CD4-positive, alpha-beta memory T cell (primary cell): ENCODE results near the gene CHST11. TPM values are rescaled to one million over a fixed set of nuclear protein-coding genes. Genes with fewer than 3 reads are reported as not detected.
A peak's percentile ranks its signal among the peaks of the same experiment; 100 is the strongest.

Experiments used
- CTCF ChIA-PET: fragments of 350-600 bp; sonication (Branson Sonifier 250); formaldehyde crosslinking; loops from one replicate; lab custom pipeline; 2021; ENCODE audit warnings: inconsistent platforms; ENCODE audit not compliant: partially characterized antibody; lab: Charles Lee
- POLR2A ChIA-PET: fragments of 350-600 bp; sonication (Branson Sonifier 250); formaldehyde crosslinking; loops from one replicate; lab custom pipeline; 2021; ENCODE audit not compliant: partially characterized antibody; lab: Charles Lee
- DNase-seq, 5 donors: peaks; one replicate each; pipeline versions ENCODE4 v3.0.0 to v3.0.0-alpha.2; 2020 to 2022; ENCODE audit warnings: mixed read lengths in 1 of 5
- H3K27ac ChIP-seq: one replicate; pipeline ENCODE4 v1.7.0; 2013; ENCODE audit warnings: low read depth, low read length
- H3K27me3 ChIP-seq: 2 replicates; pipeline ENCODE4 v1.7.0; 2013; ENCODE audit warnings: mild to moderate bottlenecking, low read length, moderate library complexity; ENCODE audit not compliant: insufficient read depth
- H3K36me3 ChIP-seq: 2 replicates; pipeline ENCODE4 v1.7.0; 2013; ENCODE audit warnings: mild to moderate bottlenecking, low read length, moderate library complexity; ENCODE audit not compliant: insufficient read depth
- H3K4me1 ChIP-seq: 2 replicates; pipeline ENCODE4 v1.7.0; 2013; ENCODE audit warnings: mild to moderate bottlenecking, low read length, moderate library complexity; ENCODE audit not compliant: insufficient read depth
- H3K4me3 ChIP-seq, 2 donors: one replicate each; pipeline ENCODE4 v1.7.0; 2013; ENCODE audit warnings: low read length in 2 of 2, mild to moderate bottlenecking in 1 of 2
- H3K9me3 ChIP-seq, 2 donors: one replicate each; pipeline ENCODE4 v1.7.0; 2013; ENCODE audit warnings: low read length in 2 of 2, control low read depth in 1 of 2; ENCODE audit not compliant: control insufficient read depth in 1 of 2
- H3K27ac Mint-ChIP-seq, 7 donors: one replicate each; pipeline ENCODE4 v1.8.0; 2020 to 2021; ENCODE audit warnings: mixed read lengths in 7 of 7, mild to moderate bottlenecking in 6 of 7, inconsistent platforms in 3 of 7, moderate library complexity in 3 of 7
- H3K27me3 Mint-ChIP-seq, 2 donors: one replicate each; pipeline ENCODE4 v1.8.0; 2020 to 2021; ENCODE audit warnings: mixed read lengths in 2 of 2
- H3K36me3 Mint-ChIP-seq, 2 donors: one replicate each; pipeline ENCODE4 v1.8.0; 2020 to 2021; ENCODE audit warnings: mixed read lengths in 2 of 2, inconsistent platforms in 1 of 2, mild to moderate bottlenecking in 1 of 2
- H3K4me1 Mint-ChIP-seq, 4 donors: one replicate each; pipeline ENCODE4 v1.8.0; 2020 to 2021; ENCODE audit warnings: mixed read lengths in 4 of 4, mild to moderate bottlenecking in 1 of 4
- H3K4me3 Mint-ChIP-seq, 8 donors: one replicate each; pipeline ENCODE4 v1.8.0; 2020 to 2021; ENCODE audit warnings: mixed read lengths in 8 of 8, mild to moderate bottlenecking in 7 of 8, moderate library complexity in 6 of 8, inconsistent platforms in 3 of 8
- H3K9me3 Mint-ChIP-seq, 8 donors: one replicate each; pipeline ENCODE4 v1.8.0; 2020 to 2021; ENCODE audit warnings: mixed read lengths in 8 of 8, mild to moderate bottlenecking in 5 of 8, inconsistent platforms in 3 of 8, moderate library complexity in 1 of 8
- intact Hi-C: fragments of 100-400 bp; cut with micrococcal nuclease; formaldehyde crosslinking; loops from one replicate; pipeline ENCODE4 v1.15.1; 2023
- polyA plus RNA-seq, 2 donors: library from polyadenylated mRNA; unstranded; fragments of 300-500 nt; fragmentation: Illumina TruSeq; gene quantifications; one replicate each; pipeline ENCODE4 v1.2.3, GENCODE V29; 2021
- total RNA-seq, 2 experiments: library from RNA; stranded (reverse); gene quantifications; one replicate each; pipeline ENCODE4 v1.2.3, GENCODE V29; 2021

CHST11 gene
- total and polyA plus RNA-seq, 4 experiments from 2014 or later = 55.1 to 64.6 (median 59.8) TPM

- Mint-ChIP-seq H3K4me1 (peaks cover 73 to 91% (median 83%) of the 10 kb centered on the region in 4 donors), H3K4me3 (peak overlapping the region in 2 of 8 donors; percentile 1 to 44), H3K9me3 (peaks cover 0 to 4% (median 0%) of the 10 kb centered on the region in 8 donors), H3K27me3 (no peaks in the 10 kb centered on the region), H3K27ac (peak overlapping the region in 6 of 7 donors; percentile 3 to 74 (median 40)), H3K36me3 (peaks cover 9 to 10% of the 10 kb centered on the region in 2 donors)
- Histone ChIP-seq H3K27me3 (no peaks in the 10 kb centered on the region), H3K4me1 (peaks cover 89% of the 10 kb centered on the region), H3K36me3 (no peaks in the 10 kb centered on the region), H3K27ac (no peak overlapping the region), H3K4me3 (no peak overlapping the region), H3K9me3 (no peaks in the 10 kb centered on the region)
- CTCF ChIA-PET = interaction anchor here (1.0 kb wide), 1 partner anchor 15 kb away, joined by 3 read pairs; no protein-coding TSS in a partner anchor
- intact Hi-C loops = no loop called here
- no peak for DNase-seq
- POLR2A ChIA-PET = interaction anchor here (0.8 to 6.8 kb wide), 4 partner anchors 10 to 22 kb away, joined by 3 to 72 read pairs (median 4); partner anchors contain the start of gene CHST11
These were observed 18.5 kb downstream of the CHST11 start for GRCh38 chr12:104475271-104475670.

- DNase-seq = no peak
- H3K36me3 Mint-ChIP-seq = peaks cover 16 to 25% of the 10 kb centered on the region in 2 donors
- Histone ChIP-seq H3K4me3 (peak overlapping the region; percentile 4 to 25), H3K27me3 (no peaks in the 10 kb centered on the region), H3K9me3 (no peaks in the 10 kb centered on the region), H3K4me1 (peaks cover 87% of the 10 kb centered on the region), H3K36me3 (no peaks in the 10 kb centered on the region), H3K27ac (peak overlapping the region; percentile 41)
- intact Hi-C loops = loop anchor here (1.0 kb wide), 1 partner anchor 10 kb away; no protein-coding TSS in a partner anchor
- POLR2A ChIA-PET = interaction anchor here (0.7 to 11.9 kb wide), 14 partner anchors 8 to 242 kb away, joined by 3 to 172 read pairs (median 8); partner anchors contain the start of gene CHST11
- CTCF ChIA-PET = interaction anchor here (0.8 to 2.4 kb wide), 6 partner anchors 10 to 96 kb away, joined by 3 to 12 read pairs (median 6); partner anchors contain the start of gene CHST11
- H3K4me3 Mint-ChIP-seq = peak overlapping the region; percentile 87 to 98 (median 93)
- H3K27me3 Mint-ChIP-seq = no peaks in the 10 kb centered on the region
- H3K27ac Mint-ChIP-seq = peak overlapping the region; percentile 92 to 99 (median 97)
- no peaks in the 10 kb centered on the region for H3K9me3 Mint-ChIP-seq
- peaks cover 74 to 92% (median 84%) of the 10 kb centered on the region in 4 donors for H3K4me1 Mint-ChIP-seq
These were observed 21.0 kb downstream of the CHST11 start for GRCh38 chr12:104477510-104478390.

- ChIA-PET POLR2A (interaction anchor here (0.7 to 11.9 kb wide), 14 partner anchors 9 to 242 kb away, joined by 3 to 172 read pairs (median 8); partner anchors contain the start of gene CHST11), CTCF (interaction anchor here (0.7 to 2.4 kb wide), 7 partner anchors 12 to 97 kb away, joined by 3 to 12 read pairs (median 3); partner anchors contain the start of gene CHST11)
- peaks cover 22 to 27% of the 10 kb centered on the region in 2 donors for H3K36me3 Mint-ChIP-seq
- peak overlapping the region in 1 of 2 donors; percentile 25 for H3K4me3 ChIP-seq
- H3K27ac Mint-ChIP-seq = peak overlapping the region; percentile 92 to 99 (median 97)
- H3K27me3 Mint-ChIP-seq = no peaks in the 10 kb centered on the region
- DNase-seq = peak; percentile 43 to 63 (median 55)
- H3K27ac ChIP-seq = peak overlapping the region; percentile 41
- H3K4me3 Mint-ChIP-seq = peak overlapping the region; percentile 87 to 98 (median 93)
- intact Hi-C loops = no loop called here
- H3K4me1 ChIP-seq = peaks cover 87% of the 10 kb centered on the region
- no peaks in the 10 kb centered on the region for H3K36me3 ChIP-seq
- no peaks in the 10 kb centered on the region for H3K27me3 ChIP-seq
- peaks cover 73 to 92% (median 83%) of the 10 kb centered on the region in 4 donors for H3K4me1 Mint-ChIP-seq
- H3K9me3 ChIP-seq = no peaks in the 10 kb centered on the region
- H3K9me3 Mint-ChIP-seq = no peaks in the 10 kb centered on the region
These were observed 21.8 kb downstream of the CHST11 start for GRCh38 chr12:104478396-104479122.

GRCh38 chr12:104479123-104479662 is 22.4 kb downstream of the CHST11 start:
- POLR2A ChIA-PET = interaction anchor here (1.0 to 11.9 kb wide), 8 partner anchors 10 to 126 kb away, joined by 3 to 172 read pairs (median 10); partner anchors contain the start of gene CHST11
- no peak for DNase-seq
- intact Hi-C loops = no loop called here
- peak overlapping the region in 7 of 8 donors; percentile 10 to 98 (median 94) for H3K4me3 Mint-ChIP-seq
- Histone ChIP-seq H3K27me3 (no peaks in the 10 kb centered on the region), H3K4me1 (peaks cover 87% of the 10 kb centered on the region), H3K4me3 (peak overlapping the region in 1 of 2 donors; percentile 25), H3K36me3 (no peaks in the 10 kb centered on the region), H3K9me3 (no peaks in the 10 kb centered on the region), H3K27ac (peak overlapping the region; percentile 41)
- H3K9me3 Mint-ChIP-seq = no peaks in the 10 kb centered on the region
- peaks cover 24 to 31% of the 10 kb centered on the region in 2 donors for H3K36me3 Mint-ChIP-seq
- H3K4me1 Mint-ChIP-seq = peaks cover 73 to 92% (median 83%) of the 10 kb centered on the region in 4 donors
- no peaks in the 10 kb centered on the region for H3K27me3 Mint-ChIP-seq
- CTCF ChIA-PET = interaction anchor here (0.7 to 2.4 kb wide), 5 partner anchors 11 to 22 kb away, joined by 3 to 12 read pairs (median 3); partner anchors contain the start of gene CHST11
- peak overlapping the region; percentile 81 to 99 (median 97) for H3K27ac Mint-ChIP-seq

GRCh38 chr12:104480012-104480411 is 23.3 kb downstream of the CHST11 start:
- no peaks in the 10 kb centered on the region for H3K27me3 Mint-ChIP-seq
- DNase-seq = no peak
- H3K27ac ChIP-seq = no peak overlapping the region
- peaks cover 0 to 2% (median 0%) of the 10 kb centered on the region in 8 donors for H3K9me3 Mint-ChIP-seq
- peaks cover 74 to 92% (median 84%) of the 10 kb centered on the region in 4 donors for H3K4me1 Mint-ChIP-seq
- peaks cover 87% of the 10 kb centered on the region for H3K4me1 ChIP-seq
- ChIA-PET CTCF (no interaction called here), POLR2A (interaction anchor here (1.1 to 11.9 kb wide), 3 partner anchors 13 to 112 kb away, joined by 3 to 172 read pairs (median 34); partner anchors contain the start of gene CHST11)
- peaks cover 24 to 31% of the 10 kb centered on the region in 2 donors for H3K36me3 Mint-ChIP-seq
- H3K9me3 ChIP-seq = no peaks in the 10 kb centered on the region
- H3K4me3 Mint-ChIP-seq = peak overlapping the region in 6 of 8 donors; percentile 12 to 98 (median 48)
- no peaks in the 10 kb centered on the region for H3K36me3 ChIP-seq
- H3K4me3 ChIP-seq = no peak overlapping the region
- intact Hi-C loops = no loop called here
- H3K27me3 ChIP-seq = no peaks in the 10 kb centered on the region
- H3K27ac Mint-ChIP-seq = peak overlapping the region; percentile 37 to 95 (median 65)

- peaks cover 29 to 31% of the 10 kb centered on the region in 2 donors for H3K36me3 Mint-ChIP-seq
- peaks cover 0 to 2% (median 0%) of the 10 kb centered on the region in 8 donors for H3K9me3 Mint-ChIP-seq
- peak overlapping the region in 5 of 8 donors; percentile 9 to 79 (median 73) for H3K4me3 Mint-ChIP-seq
- CTCF ChIA-PET = no interaction called here
- intact Hi-C loops = no loop called here
- Histone ChIP-seq H3K9me3 (no peaks in the 10 kb centered on the region), H3K4me3 (no peak overlapping the region), H3K4me1 (peaks cover 92% of the 10 kb centered on the region), H3K27me3 (no peaks in the 10 kb centered on the region), H3K27ac (no peak overlapping the region), H3K36me3 (no peaks in the 10 kb centered on the region)
- DNase-seq = no peak
- peak overlapping the region in 5 of 7 donors; percentile 22 to 95 (median 76) for H3K27ac Mint-ChIP-seq
- POLR2A ChIA-PET = interaction anchor here (0.5 to 11.9 kb wide), 3 partner anchors 12 to 45 kb away, joined by 3 to 172 read pairs (median 34); partner anchors contain the start of gene CHST11
- no peaks in the 10 kb centered on the region for H3K27me3 Mint-ChIP-seq
- H3K4me1 Mint-ChIP-seq = peaks cover 81 to 97% (median 89%) of the 10 kb centered on the region in 4 donors
These were observed 24.2 kb downstream of the CHST11 start for GRCh38 chr12:104480826-104481440.
